ENCODE results near the gene LCE5A.

LCE5A gene

GRCh38 chr1:152513081-152513480 lies 2.5 kb downstream of the LCE5A start:
- TF ChIP-seq CTCF (IDR thresholded peaks at IDR 0.05) = no peak
- H3K36me3 Mint-ChIP-seq (ENCODE audit: low read depth) = no peaks in the 10 kb centered on the region
- DNase-seq = no peak
- no peaks in the 10 kb centered on the region for H3K4me1 Mint-ChIP-seq
- peaks cover 7% of the 10 kb centered on the region for H3K27me3 Mint-ChIP-seq (ENCODE audit: low read depth, poor library complexity)
- peaks cover 91% of the 10 kb centered on the region for H3K9me3 Mint-ChIP-seq
- no peak overlapping the region for H3K27ac Mint-ChIP-seq
- H3K4me3 Mint-ChIP-seq = no peak overlapping the region

GRCh38 chr1:152514715-152515433 lies 4.3 kb downstream of the LCE5A start:
- H3K4me3 Mint-ChIP-seq = no peak overlapping the region
- no peaks in the 10 kb centered on the region for H3K4me1 Mint-ChIP-seq
- H3K36me3 Mint-ChIP-seq (ENCODE audit: low read depth) = no peaks in the 10 kb centered on the region
- H3K27ac Mint-ChIP-seq = no peak overlapping the region
- H3K9me3 Mint-ChIP-seq = peaks cover 73% of the 10 kb centered on the region
- H3K27me3 Mint-ChIP-seq (ENCODE audit: low read depth, poor library complexity) = peaks cover 7% of the 10 kb centered on the region
- TF ChIP-seq CTCF (IDR thresholded peaks at IDR 0.05) = no peak
- no peak for DNase-seq

GRCh38 chr1:152515434-152515783 lies 4.8 kb downstream of the LCE5A start:
- peaks cover 7% of the 10 kb centered on the region for H3K27me3 Mint-ChIP-seq (ENCODE audit: low read depth, poor library complexity)
- peaks cover 68% of the 10 kb centered on the region for H3K9me3 Mint-ChIP-seq
- no peaks in the 10 kb centered on the region for H3K36me3 Mint-ChIP-seq (ENCODE audit: low read depth)
- H3K27ac Mint-ChIP-seq = no peak overlapping the region
- H3K4me3 Mint-ChIP-seq = no peak overlapping the region
- no peaks in the 10 kb centered on the region for H3K4me1 Mint-ChIP-seq
- no peak for DNase-seq
- TF ChIP-seq CTCF (IDR thresholded peaks at IDR 0.05) = no peak

- Mint-ChIP-seq H3K9me3 (peaks cover 62% of the 10 kb centered on the region), H3K27me3 (ENCODE audit: low read depth, poor library complexity) (peaks cover 7% of the 10 kb centered on the region), H3K4me1 (no peaks in the 10 kb centered on the region), H3K36me3 (ENCODE audit: low read depth) (no peaks in the 10 kb centered on the region), H3K4me3 (no peak overlapping the region), H3K27ac (no peak overlapping the region)
- no peak for DNase-seq
- no peak for TF ChIP-seq CTCF (IDR thresholded peaks at IDR 0.05)
Measured at GRCh38 chr1:152516082-152516481, 5.5 kb downstream of the LCE5A start.

GRCh38 chr1:152517237-152517811 lies 6.7 kb downstream of the LCE5A start:
- H3K27me3 Mint-ChIP-seq (ENCODE audit: low read depth, poor library complexity) = peaks cover 3% of the 10 kb centered on the region
- no peak overlapping the region for H3K27ac Mint-ChIP-seq
- no peak overlapping the region for H3K4me3 Mint-ChIP-seq
- DNase-seq = no peak
- H3K4me1 Mint-ChIP-seq = no peaks in the 10 kb centered on the region
- peaks cover 51% of the 10 kb centered on the region for H3K9me3 Mint-ChIP-seq
- H3K36me3 Mint-ChIP-seq (ENCODE audit: low read depth) = no peaks in the 10 kb centered on the region
- no peak for TF ChIP-seq CTCF (IDR thresholded peaks at IDR 0.05)

GRCh38 chr1:152519851-152520250 lies 9.2 kb downstream of the LCE5A start:
- no peaks in the 10 kb centered on the region for H3K4me1 Mint-ChIP-seq
- no peak overlapping the region for H3K4me3 Mint-ChIP-seq
- DNase-seq = no peak
- H3K36me3 Mint-ChIP-seq (ENCODE audit: low read depth) = no peaks in the 10 kb centered on the region
- peaks cover 25% of the 10 kb centered on the region for H3K9me3 Mint-ChIP-seq
- TF ChIP-seq CTCF (IDR thresholded peaks at IDR 0.05) = no peak
- no peak overlapping the region for H3K27ac Mint-ChIP-seq
- no peaks in the 10 kb centered on the region for H3K27me3 Mint-ChIP-seq (ENCODE audit: low read depth, poor library complexity)

All from nephron progenitor cell (in vitro differentiated cells).